HG03097 (cell line): ENCODE measurements around the gene CENPB.
"Not testable (repeated sequence)": the region's sequence is repeated elsewhere in the genome, so short reads cannot be mapped to it uniquely, and the experiment has no call there.

Experiments
- ATAC-seq: cut with Tn5 transposase; IDR thresholded peaks from one replicate; pipeline ENCODE4 v1.9.1; 2021; ENCODE audit not compliant: unreplicated experiment, low FRiP score

CENPB gene

GRCh38 chr20:3786665-3787323 lies at the start of gene CENPB:
CENPB (minus strand) TSS chr20:3786740; CDS start chr20:3786483, 257 bp downstream.
- peak; percentile 67 for ATAC-seq

GRCh38 chr20:3836132-3836531 lies 49.6 kb upstream of the CENPB start:
- no peak for ATAC-seq

- ATAC-seq, result not testable (repeated sequence)
These were observed 43.4 kb upstream of the CENPB start for GRCh38 chr20:3829891-3830290.

GRCh38 chr20:3828798-3829197 lies 42.3 kb upstream of the CENPB start:
- no peak for ATAC-seq

GRCh38 chr20:3826420-3826819 lies 39.9 kb upstream of the CENPB start:
- no peak for ATAC-seq

GRCh38 chr20:3825526-3825925 lies 39.0 kb upstream of the CENPB start:
- no peak for ATAC-seq

GRCh38 chr20:3823881-3824280 lies 37.3 kb upstream of the CENPB start:
- ATAC-seq, result no peak

GRCh38 chr20:3821996-3822395 lies 35.5 kb upstream of the CENPB start:
- ATAC-seq, result no peak

GRCh38 chr20:3820901-3821727 lies 34.6 kb upstream of the CENPB start:
- ATAC-seq, result no peak

GRCh38 chr20:3820048-3820900 lies 33.7 kb upstream of the CENPB start, which contains the start of gene AP5S1:
AP5S1 (plus strand) TSS chr20:3820547; CDS start chr20:3822118, 1,571 bp downstream.
- ATAC-seq, result peak; percentile 71

- no peak for ATAC-seq
These were observed 33.0 kb upstream of the CENPB start for GRCh38 chr20:3819411-3820047.

- ATAC-seq, result no peak
These were observed 31.9 kb upstream of the CENPB start for GRCh38 chr20:3818155-3819151.

GRCh38 chr20:3815703-3816315 lies 29.3 kb upstream of the CENPB start:
- no peak for ATAC-seq

- no peak for ATAC-seq
These were observed 28.5 kb upstream of the CENPB start for GRCh38 chr20:3814928-3815495.

GRCh38 chr20:3813848-3814581 lies 27.5 kb upstream of the CENPB start:
- no peak for ATAC-seq

GRCh38 chr20:3812975-3813847 lies 26.7 kb upstream of the CENPB start:
- no peak for ATAC-seq

- no peak for ATAC-seq
These were observed 25.7 kb upstream of the CENPB start for GRCh38 chr20:3812259-3812681.
